Kidney epithelial cell (primary cell): ENCODE data around the gene EBF4. TPM values are rescaled to one million over a fixed set of nuclear protein-coding genes. Genes with fewer than 3 reads are reported as not detected.

ENCODE experiments used
- DNase-seq: peaks from one replicate; pipeline ENCODE4 v3.0.0-alpha.2; 2010; ENCODE audit warnings: low read depth
- H3K27me3 ChIP-seq: 2 replicates; pipeline ENCODE4 v1.6.0; 2011; ENCODE audit warnings: low read length; ENCODE audit not compliant: control insufficient read depth, insufficient read depth
- H3K36me3 ChIP-seq: 2 replicates; pipeline ENCODE4 v1.5.1; 2011; ENCODE audit warnings: low read length; ENCODE audit not compliant: control insufficient read depth, insufficient read depth
- H3K4me3 ChIP-seq: 2 replicates; pipeline ENCODE4 v1.5.1; 2011; ENCODE audit warnings: low read depth, mild to moderate bottlenecking, control low read depth, low read length
- CTCF ChIP-seq: IDR thresholded peaks from 2 replicates; pipeline ENCODE4 v1.5.1; 2011; ENCODE audit warnings: mild to moderate bottlenecking, moderate library complexity, low read length, control low read depth, inconsistent platforms; ENCODE audit not compliant: insufficient read depth, poor library complexity, severe bottlenecking
- total RNA-seq: library from RNA; depleted of rRNA; stranded (reverse); fragments of >200 nt; gene quantifications from 2 replicates; pipeline ENCODE4 v1.2.3, GENCODE V29; 2015

The EBF4 gene
- total RNA-seq, 1 donor from 2014 or later, result 8.1 TPM

GRCh38 chr20:2796011-2796660 lies 103.6 kb downstream of the EBF4 start:
- no peak for DNase-seq
- no peak for TF ChIP-seq CTCF

GRCh38 chr20:2797136-2797983 lies 104.8 kb downstream of the EBF4 start:
- no peak for DNase-seq
- H3K4me3 ChIP-seq, result no peak overlapping the region
- TF ChIP-seq CTCF, result no peak
- H3K27me3 ChIP-seq, result peaks cover 39% of the 10 kb centered on the region
- H3K36me3 ChIP-seq, result no peaks in the 10 kb centered on the region

More at GRCh38 chr20:2796011-2796660, 103.6 kb downstream of the EBF4 start:
- no peaks in the 10 kb centered on the region for H3K36me3 ChIP-seq
- no peak overlapping the region for H3K4me3 ChIP-seq
- peaks cover 32% of the 10 kb centered on the region for H3K27me3 ChIP-seq

GRCh38 chr20:2798095-2798805 lies 105.7 kb downstream of the EBF4 start:
- Histone ChIP-seq H3K4me3 (no peak overlapping the region), H3K36me3 (no peaks in the 10 kb centered on the region), H3K27me3 (peaks cover 44% of the 10 kb centered on the region)
- DNase-seq, result no peak
- no peak for TF ChIP-seq CTCF

- DNase-seq, result no peak
- Histone ChIP-seq H3K4me3 (no peak overlapping the region), H3K27me3 (peaks cover 48% of the 10 kb centered on the region), H3K36me3 (no peaks in the 10 kb centered on the region)
- TF ChIP-seq CTCF, result no peak
Observed at GRCh38 chr20:2798814-2799213, 106.2 kb downstream of the EBF4 start.

GRCh38 chr20:2799271-2799670 lies 106.7 kb downstream of the EBF4 start:
- peaks cover 53% of the 10 kb centered on the region for H3K27me3 ChIP-seq
- H3K36me3 ChIP-seq, result no peaks in the 10 kb centered on the region
- H3K4me3 ChIP-seq, result peak overlapping the region; percentile 51
- TF ChIP-seq CTCF, result no peak
- no peak for DNase-seq
